HUDEP-2 (cell line): ENCODE measurements around the gene TTC7B.

Source experiments
- DNase-seq, 76 experiments: peaks; one replicate each; lab custom pipeline; 2025; ENCODE audit not compliant: unreplicated experiment in 76 of 76; lab: John Stamatoyannopoulos, UW

The TTC7B gene

DNA sequence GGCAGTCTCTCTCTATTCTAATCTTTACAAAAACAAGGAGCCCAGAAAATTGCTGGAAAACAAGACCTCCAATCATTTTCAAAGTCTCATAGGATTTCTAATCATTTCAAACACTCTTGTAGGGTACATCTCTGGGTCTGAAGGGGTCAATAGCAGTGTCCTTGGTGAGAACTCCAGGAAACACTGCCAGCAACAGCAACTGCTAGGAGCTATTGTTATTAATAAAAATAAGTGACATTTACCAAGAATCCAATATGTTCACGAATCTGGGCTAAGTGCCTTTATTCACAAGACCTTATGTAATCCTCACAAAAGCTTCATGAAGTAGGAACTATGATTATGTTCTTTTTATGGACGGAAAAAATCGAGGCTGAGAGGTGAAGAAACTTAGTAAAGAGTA is 72.8 kb downstream of the TTC7B start:
- DNase-seq: no peak

DNA sequence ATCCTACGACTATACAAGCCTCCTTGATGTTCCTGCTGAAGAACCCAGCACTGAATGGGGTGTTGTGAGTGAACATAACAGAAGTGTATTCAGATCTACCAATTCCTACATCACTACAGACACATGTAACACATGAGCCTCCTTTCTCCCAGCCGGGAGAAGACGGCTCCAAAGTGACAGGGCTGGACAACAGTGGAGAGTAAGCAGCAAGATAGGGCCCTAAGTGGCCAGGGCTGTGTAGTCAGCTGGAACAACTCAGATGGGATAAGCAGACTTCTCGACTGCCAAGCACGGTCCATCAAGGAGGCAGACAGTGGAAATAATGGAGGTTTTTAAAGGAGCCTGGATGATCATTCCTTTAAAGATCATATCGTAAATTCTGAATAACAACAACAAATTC is 73.5 kb downstream of the TTC7B start:
- no peak for DNase-seq

DNA sequence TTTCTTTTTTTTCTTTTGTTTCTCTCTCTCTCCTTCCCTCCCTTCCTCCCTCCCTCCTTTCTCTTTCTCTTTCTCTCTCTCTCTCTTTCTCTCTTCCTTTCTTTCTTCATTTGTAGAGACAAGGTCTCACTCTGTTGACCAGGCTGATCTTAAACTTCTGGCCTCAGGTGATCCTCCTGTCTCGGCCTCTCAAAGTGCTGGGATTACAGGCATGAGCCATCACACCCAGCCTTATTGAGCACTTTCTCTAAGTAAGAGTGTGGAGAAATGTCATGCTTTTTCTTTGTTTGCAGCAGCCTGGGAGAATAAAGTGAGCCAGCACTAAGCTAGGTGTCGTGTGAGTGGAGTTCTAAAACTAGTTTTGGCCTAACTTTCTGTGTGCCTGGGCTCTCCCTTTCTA is 74.0 kb downstream of the TTC7B start:
- no peak for DNase-seq

DNA sequence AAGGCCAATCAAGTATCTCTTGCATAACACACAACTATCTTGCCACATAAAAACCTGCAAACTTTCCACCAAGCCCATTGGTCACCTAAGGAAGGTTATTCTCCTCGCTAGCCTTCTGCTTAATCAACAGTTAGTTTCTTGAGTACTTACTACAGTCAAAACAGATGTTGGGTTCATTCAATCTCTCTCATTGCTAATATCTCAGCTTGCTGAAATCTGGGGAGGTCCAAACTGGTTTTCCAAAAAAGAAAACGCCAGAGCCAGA is 74.6 kb downstream of the TTC7B start:
- no peak for DNase-seq

DNA sequence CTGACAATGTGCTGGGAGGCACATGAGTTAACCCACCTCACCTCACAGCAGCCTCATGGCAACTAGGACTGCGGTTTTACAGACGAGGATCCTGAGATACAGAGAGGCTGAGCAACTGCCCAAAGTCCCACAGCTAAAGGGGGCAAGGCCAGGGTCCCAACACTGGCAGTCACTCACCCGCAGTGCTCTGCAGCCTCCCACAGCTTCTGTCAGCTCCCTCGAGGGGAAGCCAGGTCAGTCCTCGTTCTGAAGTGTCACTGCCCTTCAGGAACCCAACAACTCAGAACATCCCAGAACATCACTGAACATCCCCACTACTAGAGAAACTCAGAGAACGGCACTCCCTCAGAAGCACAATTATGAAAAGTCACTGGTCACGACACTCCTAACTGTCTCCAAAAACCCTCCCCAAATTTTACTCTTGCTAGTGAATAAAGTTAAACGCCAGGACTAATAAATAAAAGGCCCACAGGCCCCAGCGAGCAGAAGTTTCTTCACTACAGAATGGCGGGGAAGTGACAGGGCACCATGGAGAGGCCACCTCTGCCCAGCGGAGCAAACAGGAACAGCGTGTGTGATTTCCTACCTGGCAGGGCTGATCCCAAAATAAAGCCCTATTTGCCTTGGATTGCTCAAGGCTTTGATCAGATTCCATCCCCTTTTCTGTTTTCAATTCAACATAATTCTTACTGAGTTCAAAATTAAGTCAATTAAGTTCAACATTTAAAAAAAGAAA is 75.1 kb downstream of the TTC7B start:
- no peak for DNase-seq

DNA sequence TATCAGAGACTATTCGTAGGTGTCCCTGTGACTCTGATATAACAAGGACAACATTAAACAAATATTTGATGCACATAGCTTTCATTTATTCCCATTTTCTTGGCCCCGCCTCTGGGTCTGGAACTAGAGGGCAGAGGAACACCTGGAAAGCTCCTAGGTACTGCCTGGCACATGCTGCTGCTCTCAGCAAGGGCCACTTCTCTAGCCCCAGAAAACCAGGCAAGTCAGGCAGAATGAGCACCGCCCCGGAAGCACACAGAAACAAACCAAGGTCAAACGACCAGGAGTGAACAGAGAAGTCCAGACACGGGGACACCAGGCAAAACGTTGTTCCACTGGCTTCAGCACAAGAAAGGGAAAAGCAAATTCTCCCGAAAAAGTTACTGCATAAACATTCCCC is 76.1 kb downstream of the TTC7B start:
- DNase-seq: no peak

DNA sequence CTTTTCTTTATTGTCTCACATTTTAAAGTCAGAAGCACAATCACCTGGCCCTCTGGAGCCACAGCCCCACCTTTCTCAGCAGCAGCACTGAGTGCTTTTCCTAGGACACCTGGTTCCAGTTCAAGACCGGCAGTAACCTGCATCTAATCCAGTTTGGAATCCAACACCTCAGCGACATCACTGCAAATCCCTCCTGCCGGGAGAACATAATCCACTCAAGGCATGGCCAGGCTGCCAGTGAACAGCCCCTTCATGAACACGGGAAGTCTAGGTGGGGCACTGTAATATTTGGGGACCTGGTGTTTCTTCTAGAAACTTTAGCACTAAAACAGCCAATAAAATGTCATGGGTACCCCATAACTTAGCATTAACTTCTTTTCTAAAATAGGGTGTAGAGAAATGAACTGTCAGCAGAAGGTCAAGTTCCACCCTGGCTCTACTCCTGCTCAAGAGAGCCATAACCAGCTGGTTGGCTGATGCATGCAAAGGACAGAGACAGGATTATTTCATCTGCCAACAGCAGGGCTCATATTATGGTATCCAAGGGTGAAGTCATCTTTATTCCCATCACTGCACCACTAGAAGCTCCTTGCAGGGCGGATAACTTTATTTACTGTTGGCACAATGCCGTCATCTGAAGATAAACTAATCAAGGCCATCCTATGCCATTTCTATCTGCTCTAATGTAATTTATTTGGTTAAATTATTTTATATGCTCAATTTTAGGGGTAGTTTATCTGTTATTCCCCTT is 76.7 kb downstream of the TTC7B start:
- no peak for DNase-seq

DNA sequence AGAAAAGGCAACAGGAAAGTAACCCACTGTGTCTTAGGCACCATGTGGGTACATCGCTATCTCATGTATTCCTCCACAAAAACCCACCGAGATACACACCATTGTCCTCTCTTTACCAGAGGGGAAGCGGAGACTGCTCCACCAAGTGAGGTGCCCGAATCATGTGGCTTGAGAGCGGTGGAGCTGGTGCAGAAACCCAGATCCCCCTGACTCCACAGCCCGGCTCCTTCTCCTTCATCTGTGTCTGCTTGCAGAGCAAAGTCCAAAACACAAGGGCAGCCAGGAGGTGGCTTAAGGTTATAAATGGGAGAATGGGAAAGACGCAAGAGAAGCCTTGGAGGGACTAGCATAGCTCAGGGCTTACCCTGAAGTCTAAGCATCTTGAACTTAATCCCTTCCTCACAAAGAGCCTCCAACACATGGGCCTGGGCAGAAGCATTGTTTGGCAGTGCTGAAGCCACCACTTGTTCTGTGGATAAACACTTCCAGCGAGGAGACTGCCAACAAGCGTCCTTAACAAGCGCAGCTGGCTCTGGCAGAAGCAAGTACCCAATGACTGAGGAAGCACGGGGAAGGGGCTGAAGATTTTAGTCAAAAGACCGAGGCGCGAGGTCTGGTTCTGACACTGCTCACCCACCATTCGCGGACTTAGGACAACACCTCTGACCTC is 83.0 kb downstream of the TTC7B start:
- DNase-seq: no peak

DNA sequence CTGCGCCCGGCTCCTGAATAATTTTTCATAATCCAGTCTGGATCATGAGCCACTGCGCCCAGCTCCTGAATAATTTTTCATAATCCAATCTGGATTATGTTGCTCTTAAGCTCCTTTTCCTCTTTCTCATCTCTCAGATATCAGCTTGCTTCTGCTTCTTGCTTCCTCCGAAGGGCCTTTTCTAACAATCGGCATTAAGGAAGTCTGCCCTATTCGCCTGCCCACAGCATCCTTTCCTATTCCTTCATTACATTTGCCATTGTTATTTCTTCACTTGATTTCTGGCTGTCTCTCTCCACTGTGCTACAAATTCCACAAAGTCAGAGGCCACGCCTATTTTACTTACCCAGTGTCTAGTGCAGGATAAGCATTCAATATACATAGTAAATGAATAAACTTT is 83.5 kb downstream of the TTC7B start:
- no peak for DNase-seq

DNA sequence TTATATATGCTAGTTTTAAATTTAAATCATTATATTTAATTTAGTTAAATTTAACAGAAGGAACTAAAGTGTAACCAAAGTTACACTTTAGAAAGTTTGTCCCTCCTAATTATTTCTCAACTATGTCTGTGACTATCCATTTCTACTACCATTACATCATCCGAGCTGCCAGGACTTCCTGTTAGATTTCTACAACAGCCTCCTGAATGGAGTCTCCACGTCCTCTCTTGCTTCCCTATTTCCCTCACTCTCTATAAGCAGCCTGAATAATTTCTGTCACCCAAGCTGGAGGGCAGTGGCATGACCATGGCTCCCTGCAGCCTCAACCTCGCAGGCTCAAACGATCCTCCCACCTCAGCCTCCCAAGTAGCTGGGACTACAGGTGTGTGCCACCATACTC is 84.1 kb downstream of the TTC7B start:
- no peak for DNase-seq

DNA sequence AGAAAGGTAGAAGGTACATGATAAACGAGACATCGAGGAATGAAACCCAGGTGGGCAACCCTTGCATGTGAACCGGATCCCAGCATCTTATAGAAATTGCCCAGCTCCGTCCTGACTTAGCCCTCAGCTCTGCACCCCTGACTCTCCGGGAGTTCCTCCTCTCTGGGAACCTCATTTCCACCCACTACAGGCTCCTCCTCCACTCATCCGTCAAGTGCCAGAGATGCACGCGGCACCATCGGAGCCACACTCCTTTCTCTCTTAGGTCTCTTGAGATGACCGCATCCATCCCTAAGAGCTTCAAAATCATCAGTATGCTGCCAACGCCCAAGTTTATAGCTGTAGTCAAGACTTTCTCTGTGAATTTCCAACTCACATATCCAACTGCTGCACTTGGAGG is 84.7 kb downstream of the TTC7B start:
- no peak for DNase-seq

DNA sequence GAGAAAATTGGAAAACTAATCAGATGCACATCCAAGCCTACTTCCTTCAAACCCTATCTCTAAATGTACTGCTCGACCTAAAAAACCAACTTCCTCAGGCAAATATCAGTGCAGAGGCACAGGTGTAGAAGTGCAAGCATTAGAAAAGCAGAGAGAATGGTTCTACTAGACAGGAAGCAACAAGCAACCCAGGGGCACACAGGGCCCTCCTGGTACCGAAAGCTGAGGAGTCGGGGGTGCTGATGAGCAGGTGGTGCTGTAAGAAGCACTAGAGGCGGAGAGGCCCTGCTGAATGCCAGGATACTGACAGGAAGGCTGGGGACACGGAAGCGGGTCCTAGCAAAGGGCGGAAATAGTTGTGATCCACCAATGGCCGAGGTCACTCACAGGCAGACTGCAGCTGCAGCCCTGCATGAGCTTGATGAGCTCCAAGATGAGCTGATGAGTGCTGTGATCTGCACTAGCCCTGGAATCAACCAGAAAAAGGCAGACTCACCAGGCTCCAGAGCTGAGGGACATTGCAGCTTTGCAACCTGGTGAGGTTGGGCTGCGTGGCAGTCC is 85.9 kb downstream of the TTC7B start:
- no peak for DNase-seq

DNA sequence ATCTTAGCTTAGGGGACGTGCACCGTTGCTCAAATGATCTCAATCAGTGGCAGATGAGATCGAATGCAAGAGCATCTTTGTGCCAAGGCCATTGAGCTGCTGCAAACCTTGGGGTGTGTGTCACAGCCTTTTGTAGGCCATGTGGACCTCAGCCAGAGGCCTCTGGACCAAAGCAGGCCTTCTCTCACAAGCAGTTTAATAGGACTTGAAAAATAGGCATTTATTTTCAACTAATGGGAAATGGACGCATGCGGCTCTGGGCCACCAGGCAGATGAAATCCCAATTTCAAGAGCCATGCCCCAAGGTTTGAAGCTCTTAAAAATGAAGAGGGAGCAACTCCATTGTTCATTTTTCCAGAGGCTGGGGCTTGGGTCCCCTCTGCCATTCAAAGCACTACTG is 87.3 kb downstream of the TTC7B start:
- DNase-seq: no peak

DNA sequence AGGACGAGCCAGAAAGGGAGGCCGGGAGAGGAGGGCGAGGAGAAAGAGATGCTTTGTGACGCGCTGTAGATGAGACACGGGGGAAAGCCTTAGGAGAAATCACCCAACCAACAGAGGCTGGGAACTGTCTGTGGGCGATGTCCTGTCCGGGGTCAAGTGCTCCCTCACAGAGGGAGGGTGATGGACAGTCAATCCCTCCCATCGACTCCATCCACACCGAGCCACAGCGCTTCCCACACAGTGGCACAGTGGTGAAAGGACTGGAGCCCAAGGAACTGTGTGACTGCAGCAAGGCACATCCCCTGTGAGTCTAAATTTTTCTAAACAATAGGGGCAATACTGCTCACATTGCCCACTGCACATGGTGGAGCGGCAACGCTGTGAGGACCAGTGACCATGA is 89.1 kb downstream of the TTC7B start:
- DNase-seq: no peak

DNA sequence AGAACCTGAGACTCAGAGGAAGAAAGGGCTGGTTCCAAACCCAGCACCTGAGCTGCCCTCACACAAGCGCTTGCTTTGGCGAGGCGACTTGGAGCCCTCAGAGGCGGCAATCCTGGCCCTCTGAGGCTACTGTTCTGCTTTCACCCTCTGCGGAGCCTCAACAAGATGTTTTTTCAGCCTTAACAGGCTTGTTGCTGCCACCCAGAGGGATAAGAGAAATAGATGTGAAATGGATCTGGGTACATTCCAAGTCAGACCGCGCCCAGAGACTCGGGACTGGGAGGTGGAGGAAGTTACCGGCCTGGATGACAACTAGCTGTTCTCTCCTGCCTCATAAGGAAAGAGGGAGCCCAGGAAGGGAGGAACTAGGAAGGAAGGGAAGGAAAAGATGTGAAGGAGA is 89.6 kb downstream of the TTC7B start:
- no peak for DNase-seq

DNA sequence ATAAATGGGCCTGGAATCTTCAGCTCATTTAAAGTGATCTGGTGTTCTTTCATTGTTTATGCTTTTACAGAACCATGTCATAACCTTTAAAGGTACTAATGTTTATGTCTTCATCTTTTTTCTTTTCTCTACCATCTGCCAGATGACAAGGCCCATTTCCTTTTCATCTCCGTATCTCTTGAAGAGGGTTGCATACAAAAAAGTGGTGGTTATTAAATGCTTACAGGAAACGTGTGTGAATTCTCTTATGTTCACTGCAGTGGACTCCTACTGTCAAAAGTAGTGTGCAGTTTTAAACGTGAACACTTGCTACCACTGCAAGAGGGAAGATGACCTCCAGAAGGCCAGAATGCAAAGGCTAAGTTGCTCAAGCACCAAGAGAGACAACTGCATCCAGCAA is 91.4 kb downstream of the TTC7B start:
- no peak for DNase-seq

DNA sequence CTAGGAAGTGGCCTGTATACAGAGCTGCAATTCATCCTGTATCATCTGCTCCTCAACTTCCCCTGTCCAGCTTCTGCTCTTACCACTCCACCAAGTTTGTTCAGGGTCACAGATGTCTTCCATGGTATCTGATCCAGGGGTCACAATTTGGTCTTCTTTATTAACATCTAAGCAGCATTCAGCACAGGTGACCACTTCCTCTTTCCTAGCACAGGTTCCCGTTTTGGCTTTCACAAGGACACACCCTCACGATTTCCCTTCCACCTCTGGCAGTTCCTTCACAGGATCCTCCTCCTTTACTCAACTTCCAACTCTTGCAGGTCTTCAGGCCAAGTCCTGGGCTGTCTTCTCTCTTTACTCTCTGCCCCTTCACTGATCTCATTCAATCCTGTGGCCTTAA is 93.6 kb downstream of the TTC7B start:
- DNase-seq: no peak

DNA sequence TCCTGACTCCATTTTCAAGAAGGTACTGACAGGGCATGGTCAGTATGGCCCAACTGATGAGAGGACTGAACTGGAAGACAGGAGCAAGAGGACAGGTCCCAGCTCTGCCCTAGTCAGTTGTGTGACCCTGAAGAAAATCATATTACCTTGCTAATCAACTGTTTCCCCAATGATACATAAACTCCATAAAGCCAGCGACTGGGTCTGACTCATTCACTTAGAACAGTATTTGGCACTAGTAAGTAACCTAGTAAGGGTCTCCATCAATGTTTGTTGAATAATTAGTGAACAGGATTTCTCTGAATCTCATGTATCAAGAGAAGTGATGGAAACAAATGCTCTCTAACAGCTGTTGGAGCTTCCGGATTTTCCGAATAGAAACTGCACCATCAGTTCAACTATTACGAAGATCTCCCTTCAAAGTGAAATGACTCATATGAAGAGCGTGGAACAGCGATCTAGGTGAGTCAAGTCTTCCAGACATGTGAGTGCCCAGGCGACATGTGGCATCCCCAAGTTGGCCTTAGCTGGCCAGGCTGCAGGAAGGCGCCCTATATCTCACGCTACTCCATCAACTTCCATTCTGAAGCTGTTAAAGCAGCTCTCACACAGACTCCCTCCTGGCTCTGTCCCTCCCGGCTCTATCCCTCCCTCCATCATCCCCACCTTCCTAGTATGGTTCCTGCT is 94.5 kb downstream of the TTC7B start:
- DNase-seq: no peak

DNA sequence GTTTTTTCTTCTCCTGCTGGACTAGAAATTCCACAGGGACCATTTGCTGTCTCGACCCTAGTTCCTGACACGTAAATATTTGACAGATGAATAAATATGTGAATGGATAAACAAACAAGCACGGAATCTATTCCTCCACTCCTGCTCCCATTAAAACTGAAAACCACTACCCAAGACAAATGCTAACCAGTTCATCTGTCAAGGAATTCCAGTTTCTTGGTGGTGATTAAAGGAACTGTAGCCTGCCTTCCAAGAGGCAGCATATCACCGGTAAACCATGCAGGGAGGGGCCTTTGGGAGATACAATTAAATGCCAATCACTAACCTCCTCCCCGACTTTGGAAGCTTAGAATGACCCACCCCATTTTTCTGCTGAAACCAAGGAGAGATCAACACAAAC is 95.4 kb downstream of the TTC7B start:
- DNase-seq: no peak

DNA sequence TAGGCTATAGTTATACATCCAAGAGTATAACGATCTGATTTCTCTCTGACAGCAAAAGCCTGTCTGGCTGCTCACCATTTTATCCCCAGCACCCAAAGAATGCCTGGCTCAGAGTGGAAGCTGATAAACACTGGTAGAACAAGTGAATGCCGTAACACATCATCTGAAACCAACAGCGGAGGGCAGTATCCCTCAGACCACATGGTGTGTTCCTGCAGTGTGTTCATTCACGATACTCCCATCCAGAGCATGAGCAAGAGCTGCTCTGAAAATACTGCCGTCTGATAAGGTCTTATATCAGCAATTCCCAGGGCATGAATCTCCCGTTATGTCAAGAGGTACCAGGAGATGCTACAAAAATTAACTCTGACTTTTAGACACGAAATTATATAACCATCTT is 95.9 kb downstream of the TTC7B start:
- peak in 18 of 76 experiments; percentile 3 to 43 (median 12) for DNase-seq

DNA sequence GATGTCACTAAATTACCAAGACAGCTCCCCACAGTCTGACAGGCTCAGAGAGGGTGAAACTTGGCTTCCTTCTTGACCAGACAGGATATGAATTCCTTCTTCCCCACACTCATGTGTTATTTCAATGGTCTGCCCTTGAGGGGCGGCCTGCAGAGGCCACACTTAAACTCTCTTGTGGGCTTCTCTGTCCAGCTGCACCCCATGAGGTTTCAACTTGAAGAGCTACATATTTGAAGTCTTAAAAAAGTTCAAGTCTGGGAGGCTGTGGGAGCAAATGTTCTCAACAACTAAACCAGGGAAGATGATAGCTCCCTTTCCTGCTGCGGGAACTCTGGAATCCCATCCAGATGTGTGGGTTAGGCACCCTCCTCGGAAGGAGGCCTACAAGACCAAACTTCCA is 98.3 kb downstream of the TTC7B start:
- DNase-seq: no peak
